VCaP (cell line): ENCODE measurements around the gene CYTH2.

Experiments
- H3K27ac ChIP-seq: fragments of 450-650 bp; 2 replicates; pipeline ENCODE4 v1.5.1; 2017
- CTCF ChIP-seq: fragments of 450-650 bp; conservative IDR thresholded peaks from 2 replicates; pipeline ENCODE4 v1.5.1; 2017; ENCODE audit warnings: mild to moderate bottlenecking, moderate library complexity

The CYTH2 gene

GRCh38 chr19:48454150-48454730, 14.9 kb upstream of the CYTH2 start:
- no peak overlapping the region for H3K27ac ChIP-seq
- TF ChIP-seq CTCF, result no peak

- TF ChIP-seq CTCF, result no peak
- H3K27ac ChIP-seq, result no peak within 1 kb of the TSS
These were observed 13.8 kb upstream of the CYTH2 start, which contains the start of gene KCNJ14 for GRCh38 chr19:48455171-48455907. TSS of gene KCNJ14 (plus strand) at chr19:48455574. CDS start at chr19:48461725, 6,151 bp downstream.

- no peak overlapping the region for H3K27ac ChIP-seq
- TF ChIP-seq CTCF, result no peak
These were observed 13.1 kb upstream of the CYTH2 start for GRCh38 chr19:48455908-48456562.

GRCh38 chr19:48456864-48457263, 12.3 kb upstream of the CYTH2 start:
- no peak for TF ChIP-seq CTCF
- H3K27ac ChIP-seq, result no peak overlapping the region

GRCh38 chr19:48458016-48458415, 11.2 kb upstream of the CYTH2 start:
- H3K27ac ChIP-seq, result no peak overlapping the region
- no peak for TF ChIP-seq CTCF

GRCh38 chr19:48461651-48461981, 7.6 kb upstream of the CYTH2 start:
- H3K27ac ChIP-seq, result no peak overlapping the region
- TF ChIP-seq CTCF, result no peak

GRCh38 chr19:48461982-48462655, 7.0 kb upstream of the CYTH2 start:
- H3K27ac ChIP-seq, result no peak overlapping the region
- no peak for TF ChIP-seq CTCF
